Measurements from ENCODE around the gene AGMO. TPM values are rescaled to one million over a fixed set of nuclear protein-coding genes. Genes with fewer than 3 reads are reported as not detected.

AGMO gene
- total and polyA plus RNA-seq, 10 of the 15 experiments (the other 5 are each of a cell fraction or from before 2014, with no cell fraction given), result 0.11 to 0.29 TPM; not detected in 8

- TF ChIP-seq ZNF687 (IDR thresholded peaks at IDR 0.05), result no peak
These were observed 22.8 kb upstream of the AGMO start (continued) for GRCh38 chr7:15584575-15584974.

GRCh38 chr7:15582773-15583172 is 21.0 kb upstream of the AGMO start:
- ChIA-PET POLR2A (no interaction called here), RAD21 (ENCODE audit: unreplicated experiment) (interaction anchor here (3.8 kb wide), 1 partner anchor 22 kb away, joined by 29 read pairs; the partner anchor contains the start of gene AGMO), SMC1A (ENCODE audit: uncharacterized antibody, unreplicated experiment) (interaction anchor here (0.7 to 2.6 kb wide), 7 partner anchors 11 to 38 kb away, joined by 3 to 26 read pairs (median 3); partner anchors contain the start of gene AGMO), CTCF (interaction anchor here (0.8 to 2.3 kb wide), 2 partner anchors 21 to 256 kb away, joined by 4 to 6 read pairs; partner anchors contain the start of gene AGMO)
- Histone ChIP-seq H3K4me1 (ENCODE audit: control insufficient read depth, insufficient read depth, low read length) (no peaks in the 10 kb centered on the region), H4K20me1 (ENCODE audit: control insufficient read depth, insufficient read depth) (no peaks in the 10 kb centered on the region), H3K4me3 (no peak overlapping the region), H3K79me2 (ENCODE audit: control insufficient read depth, insufficient read depth, low read length) (no peaks in the 10 kb centered on the region), H2AFZ (ENCODE audit: control insufficient read depth, low read depth, low read length) (no peak overlapping the region), H3K4me2 (ENCODE audit: control insufficient read depth, insufficient read depth) (no peak overlapping the region), H3K27ac (ENCODE audit: control insufficient read depth, insufficient read depth) (no peak overlapping the region), H3K9me3 (replicated peaks; ENCODE audit: control insufficient read depth, insufficient read depth, low read length) (no peaks in the 10 kb centered on the region; the same call in 2 of the 3 replicates), H3K27me3 (replicated peaks in 1 of 2; ENCODE audit: control insufficient read depth in 2 of 2, insufficient read depth in 2 of 2, low read length in 1 of 2) (no peaks in the 10 kb centered on the region), H3K36me3 (ENCODE audit: control insufficient read depth in 2 of 2, insufficient read depth in 2 of 2, low read length in 1 of 2) (no peaks in the 10 kb centered on the region), H3K9ac (ENCODE audit: control insufficient read depth, insufficient read depth, low read length) (no peak overlapping the region)
- FAIRE-seq, result no peak
- in situ Hi-C loops (cut with MboI), result no loop called here
- no peak for DNase-seq (ENCODE audit: low read depth, low spot score)
- no peak for ATAC-seq
- 90% methylated on average over 1 of the region's 1 CpG for WGBS (ENCODE audit: insufficient coverage, insufficient replicate concordance, low lambda C conversion rate, missing lambda C conversion rate)
- intact Hi-C loops (cut with micrococcal nuclease; ENCODE audit: unreplicated experiment), result no loop called here
- BruUV-seq (replicated peaks), result no TSS peak
- no peak for TF ChIP-seq SPI1 (IDR thresholded peaks at IDR 0.05; ENCODE audit: borderline replicate concordance, insufficient read depth, low read depth, low read length)
- no peak for TF ChIP-seq CHD1 (IDR thresholded peaks at IDR 0.05; ENCODE audit: low read depth, low read length)
- TF ChIP-seq SMAD5 (IDR thresholded peaks at IDR 0.05; ENCODE audit: low read depth), result no peak
- TF ChIP-seq ZBTB40 (IDR thresholded peaks at IDR 0.05; ENCODE audit: borderline replicate concordance), result no peak
- TF ChIP-seq BCLAF1 (IDR thresholded peaks at IDR 0.05), result no peak
- no peak for TF ChIP-seq HDAC6 (IDR thresholded peaks at IDR 0.05; ENCODE audit: unreplicated experiment)
- no peak for TF ChIP-seq IKZF1 (conservative IDR thresholded peaks at IDR 0.05)
- TF ChIP-seq YBX1 (IDR thresholded peaks at IDR 0.05), result no peak
- TF ChIP-seq RFX5 (IDR thresholded peaks at IDR 0.05; ENCODE audit: low read depth, low read length), result no peak

All from GM12878 (cell line).